ENCODE measurements around the gene MEIS1. TPM values are rescaled to one million over a fixed set of nuclear protein-coding genes. Genes with fewer than 3 reads are reported as not detected.

MEIS1 gene
- total RNA-seq = 0.76 and 2.3 TPM in 2 replicates

DNA sequence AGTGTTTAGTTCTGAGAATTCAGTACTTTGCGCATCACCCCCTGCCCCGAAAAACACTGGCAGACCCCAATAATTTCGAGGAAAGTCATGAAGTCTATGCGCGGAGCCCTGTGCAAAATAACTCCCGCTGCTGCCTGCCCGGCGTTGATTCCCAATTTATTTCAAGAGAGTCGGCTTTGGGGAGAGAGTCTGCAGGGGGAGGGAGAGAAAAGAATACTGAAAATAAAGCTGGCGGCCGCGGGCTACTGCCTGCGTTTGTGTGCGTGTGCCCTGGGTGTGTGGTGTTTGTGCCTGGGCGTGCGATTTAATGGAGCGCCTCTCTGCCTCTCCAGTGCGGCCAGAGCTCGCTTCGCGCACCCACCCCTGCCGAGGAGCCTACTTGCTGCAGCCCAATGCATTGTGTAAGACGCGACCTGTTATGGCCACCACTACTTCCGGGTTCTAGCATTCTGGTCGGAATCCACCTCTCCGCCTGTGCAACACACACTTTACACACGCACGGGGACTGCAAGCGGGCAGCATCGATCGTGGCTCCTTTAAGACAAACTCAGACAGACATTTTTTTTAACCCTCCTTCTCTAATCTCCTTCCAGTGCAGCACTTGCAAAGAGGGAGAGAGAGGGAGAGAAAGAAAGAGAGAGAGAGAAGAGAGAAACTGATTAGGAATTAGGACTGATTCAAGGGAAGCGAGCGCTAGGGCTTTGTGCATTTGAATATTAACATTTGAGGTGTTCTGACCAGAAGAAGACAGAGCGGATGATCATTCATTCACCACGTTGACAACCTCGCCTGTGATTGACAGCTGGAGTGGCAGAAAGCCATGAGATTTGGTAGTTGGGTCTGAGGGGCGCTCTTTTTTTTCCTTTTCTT is at the start of gene MEIS1:
MEIS1 (plus strand) TSS at position 447 of the 870 bp plus-strand sequence. CDS start 732 bp downstream, outside the sequence.

